ENCODE data around the gene AHDC1.

The AHDC1 gene

DNA sequence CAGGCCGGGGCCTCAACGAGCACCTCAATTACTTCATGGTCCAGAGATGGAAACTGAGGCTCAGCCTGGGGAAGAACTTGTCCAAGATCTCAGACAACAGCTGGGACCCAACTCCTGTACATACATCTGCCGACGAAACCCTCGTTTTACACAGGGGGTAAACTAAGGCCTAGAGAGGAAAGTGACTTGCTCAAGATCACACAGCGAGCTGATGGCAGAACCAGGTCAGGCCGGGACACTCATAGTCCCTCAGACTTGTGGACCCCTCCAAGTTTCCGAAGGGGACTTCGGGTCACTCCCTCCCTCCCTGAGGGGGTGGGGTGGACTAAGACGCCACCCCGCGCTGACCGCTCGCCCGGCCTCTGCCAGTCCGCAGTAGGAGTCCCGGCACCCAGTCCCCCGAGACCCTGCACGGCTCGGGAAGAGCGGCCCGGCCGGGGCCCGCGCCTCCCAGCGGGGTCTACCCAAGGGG is 114.4 kb downstream of the AHDC1 start:
- in situ Hi-C loops (cut with HindIII; ENCODE audit: low pct_ligation_motif_present, low pct_unique_long_range_greater_than_20kb, low sequenced_read_pairs) = no loop called here
- peak; percentile 31 for DNase-seq

DNA sequence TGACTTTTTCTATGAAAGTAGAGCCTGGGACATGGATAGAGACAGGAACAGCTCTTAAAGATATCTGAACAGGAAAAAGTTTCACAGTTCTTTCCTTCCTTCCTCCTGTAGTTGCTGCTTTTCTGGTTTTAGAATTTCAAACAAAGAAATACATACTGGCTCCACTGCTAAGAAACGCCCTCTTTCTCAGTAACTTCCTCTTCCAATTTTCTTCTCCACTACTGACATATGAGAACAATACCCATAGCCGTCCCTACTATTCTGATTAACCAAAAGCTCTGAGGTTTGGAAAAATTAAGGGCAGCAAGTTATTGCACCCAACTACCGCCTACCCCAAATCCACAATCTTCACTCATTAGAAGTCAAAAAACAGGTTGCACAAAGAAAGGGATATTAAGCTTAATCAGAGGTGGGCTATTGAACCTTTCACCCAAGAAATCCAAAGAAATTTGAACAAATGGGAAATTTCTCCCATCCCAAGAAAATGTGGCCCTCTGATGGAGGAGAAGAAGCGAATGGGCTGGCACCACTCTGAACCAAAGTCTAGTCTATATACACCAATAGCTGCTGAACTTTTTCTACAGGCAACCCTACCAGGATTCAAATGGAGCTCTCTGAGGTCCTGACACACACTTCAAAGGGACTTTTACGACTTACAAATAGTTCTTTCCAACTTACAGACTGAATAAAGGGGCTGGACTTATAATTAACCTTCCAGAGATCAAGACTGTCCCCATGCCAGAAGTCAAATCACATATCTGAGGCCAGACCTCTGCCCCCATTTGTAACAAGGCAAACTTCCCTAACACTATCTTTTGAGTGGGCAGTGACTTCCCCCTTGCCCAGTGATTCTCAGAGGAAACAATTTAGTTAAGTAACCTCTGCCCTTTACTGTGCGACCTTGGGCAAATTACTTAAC is 115.7 kb downstream of the AHDC1 start:
- DNase-seq = peak; percentile 35
- in situ Hi-C loops (cut with HindIII; ENCODE audit: low pct_ligation_motif_present, low pct_unique_long_range_greater_than_20kb, low sequenced_read_pairs) = no loop called here

DNA sequence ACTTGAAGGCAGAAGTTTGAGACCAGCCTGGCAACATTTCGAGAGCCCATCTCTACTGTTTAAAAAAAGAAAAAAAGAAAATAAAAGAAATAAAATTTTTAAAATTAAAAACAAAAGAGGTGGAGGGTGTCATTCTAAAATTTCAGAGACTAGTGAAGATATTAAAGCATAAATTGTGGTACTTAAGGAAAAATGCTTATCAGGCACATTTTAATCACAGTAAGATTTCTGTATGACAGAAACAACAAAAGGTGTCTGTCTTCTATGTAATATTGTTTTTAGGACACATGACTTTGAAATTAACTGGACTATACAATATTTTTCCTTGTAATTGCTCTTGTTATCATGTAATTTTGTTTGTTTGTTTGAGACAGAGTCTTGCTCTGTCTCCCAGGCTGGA is 118.6 kb downstream of the AHDC1 start:
- in situ Hi-C loops (cut with HindIII; ENCODE audit: low pct_ligation_motif_present, low pct_unique_long_range_greater_than_20kb, low sequenced_read_pairs) = no loop called here
- no peak for DNase-seq
